ENCODE measurements around the gene COPS7A. TPM values are rescaled to one million over a fixed set of nuclear protein-coding genes. Genes with fewer than 3 reads are reported as not detected.

Gene COPS7A
- total RNA-seq, 1 experiment from 2014 or later, result 39.2 TPM

DNA sequence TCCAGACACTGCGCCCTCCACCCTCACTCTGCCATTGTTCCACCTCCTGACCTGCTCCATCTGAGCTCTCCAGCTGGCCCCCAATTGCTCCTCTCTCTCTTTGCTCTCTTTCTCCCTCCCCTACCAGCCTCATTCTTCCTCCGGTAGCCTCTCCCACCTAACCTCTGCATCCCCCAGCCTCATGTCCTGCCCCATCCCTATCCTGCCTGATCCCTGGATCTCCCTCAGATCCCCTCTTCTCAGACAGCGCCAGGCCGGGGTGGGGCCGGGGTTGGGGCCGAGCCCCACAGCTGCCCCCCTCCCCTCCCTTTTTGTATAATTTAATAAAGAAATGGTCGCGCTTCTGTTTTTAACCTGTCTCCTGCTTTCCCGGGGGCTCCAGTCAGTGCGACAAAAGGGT, 46.8 kb downstream of the COPS7A start:
- no peak overlapping the region for H2AFZ ChIP-seq (ENCODE audit: low read length)
- H3K9me2 ChIP-seq (replicated peaks; ENCODE audit: insufficient read depth, low read length), result no peaks in the 10 kb centered on the region
- peaks cover 26% of the 10 kb centered on the region for H3K4me1 ChIP-seq (ENCODE audit: low read length)
- no peaks in the 10 kb centered on the region for H3K27me3 ChIP-seq (ENCODE audit: low read length)
- no peaks in the 10 kb centered on the region for H3K9me3 ChIP-seq (ENCODE audit: low read length)
- H3K79me2 ChIP-seq (ENCODE audit: low read length), result no peaks in the 10 kb centered on the region
- no peaks in the 10 kb centered on the region for H4K20me1 ChIP-seq (ENCODE audit: insufficient read depth, low read depth, low read length)
- DNase-seq, result no peak
- no peak overlapping the region for H3K9ac ChIP-seq (ENCODE audit: low read length)
- H3K36me3 ChIP-seq (ENCODE audit: insufficient read depth, low read length), result no peaks in the 10 kb centered on the region
- no peak overlapping the region for H3K4me2 ChIP-seq (ENCODE audit: low read depth, low read length, poor library complexity, severe bottlenecking)
- H3K4me3 ChIP-seq (ENCODE audit: low read length), result no peak overlapping the region
- no peak overlapping the region for H3K27ac ChIP-seq (ENCODE audit: low read length)

DNA sequence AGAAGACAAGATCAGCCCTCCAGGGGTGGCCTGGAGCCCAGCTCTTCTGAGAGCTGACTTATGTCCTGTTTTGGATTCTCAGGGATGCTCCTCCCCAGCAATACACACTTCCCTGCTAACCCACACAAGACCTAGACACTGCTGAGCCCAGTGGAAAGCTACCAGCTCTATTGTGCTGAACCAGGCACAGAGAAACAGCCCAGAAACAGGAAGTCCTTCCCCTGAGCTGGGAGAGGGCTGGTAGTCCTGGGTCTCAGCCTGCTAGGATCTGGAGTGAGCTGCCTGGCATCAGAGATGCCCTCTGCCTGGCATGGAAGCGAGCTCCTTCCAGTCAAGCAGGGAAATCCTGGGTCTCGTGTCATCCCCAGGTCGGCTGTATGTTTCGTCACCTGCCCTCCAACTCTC, 47.2 kb downstream of the COPS7A start:
- H3K9ac ChIP-seq (ENCODE audit: low read length), result no peak overlapping the region
- no peaks in the 10 kb centered on the region for H3K9me3 ChIP-seq (ENCODE audit: low read length)
- no peak overlapping the region for H2AFZ ChIP-seq (ENCODE audit: low read length)
- H3K4me1 ChIP-seq (ENCODE audit: low read length), result peaks cover 21% of the 10 kb centered on the region
- H3K4me2 ChIP-seq (ENCODE audit: low read depth, low read length, poor library complexity, severe bottlenecking), result no peak overlapping the region
- no peaks in the 10 kb centered on the region for H4K20me1 ChIP-seq (ENCODE audit: insufficient read depth, low read depth, low read length)
- no peaks in the 10 kb centered on the region for H3K79me2 ChIP-seq (ENCODE audit: low read length)
- no peaks in the 10 kb centered on the region for H3K36me3 ChIP-seq (ENCODE audit: insufficient read depth, low read length)
- no peaks in the 10 kb centered on the region for H3K27me3 ChIP-seq (ENCODE audit: low read length)
- H3K4me3 ChIP-seq (ENCODE audit: low read length), result no peak overlapping the region
- no peak for DNase-seq
- no peak overlapping the region for H3K27ac ChIP-seq (ENCODE audit: low read length)
- H3K9me2 ChIP-seq (replicated peaks; ENCODE audit: insufficient read depth, low read length), result no peaks in the 10 kb centered on the region

DNA sequence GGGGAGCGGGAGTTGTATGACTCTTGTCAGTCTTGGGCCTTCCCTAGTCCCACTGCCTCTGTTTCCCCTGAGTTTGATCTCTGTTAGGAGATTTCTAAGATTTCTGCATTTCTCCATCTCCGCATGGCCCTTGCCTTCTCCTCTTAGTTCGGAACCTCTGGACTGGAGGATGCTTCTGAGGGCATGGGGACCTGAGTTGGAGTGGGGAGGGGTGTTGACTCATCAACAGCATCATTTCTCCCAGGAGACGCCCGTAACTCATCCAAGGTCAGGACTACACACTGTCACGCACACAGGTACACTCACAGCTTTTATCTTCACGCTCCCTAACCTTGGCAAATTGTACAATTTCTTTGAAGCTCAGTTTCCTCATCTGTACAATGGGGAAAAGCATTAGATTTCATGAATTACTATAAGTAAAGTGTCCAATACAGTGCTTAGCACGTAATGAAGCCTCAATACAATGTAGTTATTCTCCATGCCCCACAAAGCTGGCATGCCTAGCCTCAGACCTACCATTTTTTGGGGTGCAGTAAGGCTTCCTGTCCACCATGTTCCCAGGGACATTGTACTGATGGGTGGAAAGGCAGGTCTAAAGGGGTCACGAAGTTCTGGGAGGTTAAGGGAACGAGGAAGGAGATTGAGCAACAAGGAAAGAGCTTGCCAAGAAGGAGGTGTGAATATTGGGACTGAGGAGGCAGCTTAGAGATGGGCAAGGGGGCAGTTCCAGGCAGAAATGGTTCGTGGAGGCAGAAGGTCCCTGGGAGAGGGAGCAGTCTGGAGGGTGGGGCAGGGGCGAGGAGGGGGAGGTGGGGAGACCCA, 47.9 kb downstream of the COPS7A start:
- Histone ChIP-seq H3K9ac (ENCODE audit: low read length) (0 out of 2 replicates have a peak overlapping the region, but pooled peaks have one; percentile 35), H3K9me3 (ENCODE audit: low read length) (no peaks in the 10 kb centered on the region), H3K36me3 (ENCODE audit: insufficient read depth, low read length) (no peaks in the 10 kb centered on the region), H2AFZ (ENCODE audit: low read length) (no peak overlapping the region), H4K20me1 (ENCODE audit: insufficient read depth, low read depth, low read length) (no peaks in the 10 kb centered on the region), H3K9me2 (replicated peaks; ENCODE audit: insufficient read depth, low read length) (no peaks in the 10 kb centered on the region), H3K4me1 (ENCODE audit: low read length) (peaks cover 20% of the 10 kb centered on the region), H3K4me2 (ENCODE audit: low read depth, low read length, poor library complexity, severe bottlenecking) (no peak overlapping the region), H3K79me2 (ENCODE audit: low read length) (no peaks in the 10 kb centered on the region), H3K4me3 (ENCODE audit: low read length) (no peak overlapping the region), H3K27ac (ENCODE audit: low read length) (no peak overlapping the region), H3K27me3 (ENCODE audit: low read length) (no peaks in the 10 kb centered on the region)
- DNase-seq, result no peak

DNA sequence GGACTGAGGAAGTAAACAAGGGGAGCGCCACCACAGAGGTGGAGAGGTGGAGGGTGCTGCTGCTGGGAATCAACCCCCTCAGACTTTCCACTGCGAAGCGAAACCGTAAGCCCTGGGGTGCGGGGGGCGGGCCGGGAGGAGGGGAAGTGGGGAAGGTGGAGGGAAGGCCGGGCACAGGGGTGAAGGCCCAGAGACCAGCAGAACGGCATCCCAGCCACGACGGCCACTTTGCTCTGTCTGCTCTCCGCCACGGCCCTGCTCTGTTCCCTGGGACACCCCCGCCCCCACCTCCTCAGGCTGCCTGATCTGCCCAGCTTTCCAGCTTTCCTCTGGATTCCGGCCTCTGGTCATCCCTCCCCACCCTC, 48.5 kb downstream of the COPS7A start, which contains the start of gene LAG3:
Gene LAG3, plus strand, starts transcription at position 190 of the 365 bp plus-strand sequence. CDS start 333 bp downstream, outside the sequence.
- H3K27ac ChIP-seq (ENCODE audit: low read length), result no peak within 1 kb of the TSS
- H3K4me3 ChIP-seq (ENCODE audit: low read length), result no peak within 1 kb of the TSS

DNA sequence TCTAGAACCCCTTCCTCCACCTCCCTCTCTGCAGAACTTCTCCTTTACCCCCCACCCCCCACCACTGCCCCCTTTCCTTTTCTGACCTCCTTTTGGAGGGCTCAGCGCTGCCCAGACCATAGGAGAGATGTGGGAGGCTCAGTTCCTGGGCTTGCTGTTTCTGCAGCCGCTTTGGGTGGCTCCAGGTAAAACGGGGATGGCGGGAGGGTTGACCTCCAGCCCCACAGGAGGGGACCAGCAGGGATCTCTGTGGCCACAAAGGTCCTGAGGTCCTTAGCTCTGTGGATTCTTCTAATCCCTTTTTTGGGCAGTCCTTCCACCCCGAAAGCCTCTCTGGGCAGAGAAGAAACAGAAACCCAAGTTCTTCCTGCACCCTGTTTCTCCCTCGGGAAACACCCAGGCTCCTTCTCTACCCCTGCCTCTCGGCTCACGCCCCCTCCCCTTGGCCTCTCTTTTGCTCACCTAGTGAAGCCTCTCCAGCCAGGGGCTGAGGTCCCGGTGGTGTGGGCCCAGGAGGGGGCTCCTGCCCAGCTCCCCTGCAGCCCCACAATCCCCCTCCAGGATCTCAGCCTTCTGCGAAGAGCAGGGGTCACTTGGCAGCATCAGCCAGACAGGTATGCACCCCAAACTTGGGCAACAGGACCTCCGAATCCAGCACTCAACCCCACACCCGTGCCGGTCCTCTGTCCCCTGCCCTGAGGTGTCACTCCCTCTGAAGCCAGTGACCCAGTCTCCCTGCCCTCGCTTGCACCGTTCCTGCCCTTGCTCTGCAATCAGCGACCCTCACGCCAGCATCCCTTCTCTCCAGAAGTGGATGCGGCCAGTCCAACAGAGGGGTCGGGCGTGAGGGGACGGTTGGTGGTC, 49.1 kb downstream of the COPS7A start:
- no peaks in the 10 kb centered on the region for H3K9me3 ChIP-seq (ENCODE audit: low read length)
- H3K9ac ChIP-seq (ENCODE audit: low read length), result peak overlapping the region; percentile 35; the same call in 1 of the 2 replicates
- no peaks in the 10 kb centered on the region for H3K9me2 ChIP-seq (replicated peaks; ENCODE audit: insufficient read depth, low read length)
- H3K27me3 ChIP-seq (ENCODE audit: low read length), result no peaks in the 10 kb centered on the region
- no peak for DNase-seq
- no peaks in the 10 kb centered on the region for H3K36me3 ChIP-seq (ENCODE audit: insufficient read depth, low read length)
- H2AFZ ChIP-seq (ENCODE audit: low read length), result no peak overlapping the region
- no peaks in the 10 kb centered on the region for H3K79me2 ChIP-seq (ENCODE audit: low read length)
- H3K4me3 ChIP-seq (ENCODE audit: low read length), result no peak overlapping the region
- H3K27ac ChIP-seq (ENCODE audit: low read length), result no peak overlapping the region
- peaks cover 14% of the 10 kb centered on the region; the same call in 1 of the 2 replicates for H3K4me1 ChIP-seq (ENCODE audit: low read length)
- H3K4me2 ChIP-seq (ENCODE audit: low read depth, low read length, poor library complexity, severe bottlenecking), result no peak overlapping the region
- no peaks in the 10 kb centered on the region for H4K20me1 ChIP-seq (ENCODE audit: insufficient read depth, low read depth, low read length)

More for the DNA sequence above, 48.5 kb downstream of the COPS7A start, which contains the start of gene LAG3:
- Histone ChIP-seq H3K27me3 (ENCODE audit: low read length) (no peaks in the 10 kb centered on the region), H3K4me1 (ENCODE audit: low read length) (peaks cover 14% of the 10 kb centered on the region), H2AFZ (ENCODE audit: low read length) (no peak within 1 kb of the TSS), H3K9ac (ENCODE audit: low read length) (peak within 1 kb of the TSS; percentile 35; the same call in 1 of the 2 replicates), H3K4me2 (ENCODE audit: low read depth, low read length, poor library complexity, severe bottlenecking) (no peak within 1 kb of the TSS), H3K9me3 (ENCODE audit: low read length) (no peaks in the 10 kb centered on the region), H3K36me3 (ENCODE audit: insufficient read depth, low read length) (no peaks in the 10 kb centered on the region), H3K79me2 (ENCODE audit: low read length) (no peaks in the 10 kb centered on the region), H3K9me2 (replicated peaks; ENCODE audit: insufficient read depth, low read length) (no peaks in the 10 kb centered on the region), H4K20me1 (ENCODE audit: insufficient read depth, low read depth, low read length) (no peaks in the 10 kb centered on the region)
- DNase-seq, result no peak

DNA sequence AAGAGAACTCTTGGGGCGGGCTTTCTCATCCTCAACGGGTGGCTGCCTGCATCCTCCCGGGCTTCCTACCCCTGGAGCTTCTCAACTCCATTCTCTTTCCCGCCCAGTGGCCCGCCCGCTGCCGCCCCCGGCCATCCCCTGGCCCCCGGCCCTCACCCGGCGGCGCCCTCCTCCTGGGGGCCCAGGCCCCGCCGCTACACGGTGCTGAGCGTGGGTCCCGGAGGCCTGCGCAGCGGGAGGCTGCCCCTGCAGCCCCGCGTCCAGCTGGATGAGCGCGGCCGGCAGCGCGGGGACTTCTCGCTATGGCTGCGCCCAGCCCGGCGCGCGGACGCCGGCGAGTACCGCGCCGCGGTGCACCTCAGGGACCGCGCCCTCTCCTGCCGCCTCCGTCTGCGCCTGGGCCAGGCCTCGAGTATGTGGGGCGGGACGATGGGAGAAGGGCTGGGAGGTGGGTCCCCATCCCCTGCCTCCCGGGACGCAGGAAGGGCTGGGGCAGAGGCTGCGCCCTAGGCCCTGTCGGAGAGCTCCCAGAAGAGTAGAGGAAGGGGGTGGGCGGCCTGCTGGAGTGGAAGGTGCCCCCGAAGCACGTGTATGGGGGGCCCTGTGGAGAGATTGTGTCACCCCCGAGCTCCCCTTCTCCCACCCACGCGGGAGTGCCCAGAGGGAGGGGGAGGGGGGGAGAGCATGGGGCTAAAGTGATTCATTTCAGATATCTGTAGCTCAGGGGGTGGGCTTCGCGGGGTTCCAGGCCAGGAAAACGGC, 49.9 kb downstream of the COPS7A start:
- H3K9me3 ChIP-seq (ENCODE audit: low read length), result no peaks in the 10 kb centered on the region
- no peaks in the 10 kb centered on the region for H4K20me1 ChIP-seq (ENCODE audit: insufficient read depth, low read depth, low read length)
- no peak for DNase-seq
- no peak overlapping the region for H3K4me2 ChIP-seq (ENCODE audit: low read depth, low read length, poor library complexity, severe bottlenecking)
- no peaks in the 10 kb centered on the region for H3K27me3 ChIP-seq (ENCODE audit: low read length)
- no peaks in the 10 kb centered on the region for H3K9me2 ChIP-seq (replicated peaks; ENCODE audit: insufficient read depth, low read length)
- no peak overlapping the region for H3K9ac ChIP-seq (ENCODE audit: low read length)
- peaks cover 21% of the 10 kb centered on the region for H3K4me1 ChIP-seq (ENCODE audit: low read length)
- H3K36me3 ChIP-seq (ENCODE audit: insufficient read depth, low read length), result no peaks in the 10 kb centered on the region
- no peak overlapping the region for H3K27ac ChIP-seq (ENCODE audit: low read length)
- no peaks in the 10 kb centered on the region for H3K79me2 ChIP-seq (ENCODE audit: low read length)
- H2AFZ ChIP-seq (ENCODE audit: low read length), result no peak overlapping the region
- H3K4me3 ChIP-seq (ENCODE audit: low read length), result no peak overlapping the region

DNA sequence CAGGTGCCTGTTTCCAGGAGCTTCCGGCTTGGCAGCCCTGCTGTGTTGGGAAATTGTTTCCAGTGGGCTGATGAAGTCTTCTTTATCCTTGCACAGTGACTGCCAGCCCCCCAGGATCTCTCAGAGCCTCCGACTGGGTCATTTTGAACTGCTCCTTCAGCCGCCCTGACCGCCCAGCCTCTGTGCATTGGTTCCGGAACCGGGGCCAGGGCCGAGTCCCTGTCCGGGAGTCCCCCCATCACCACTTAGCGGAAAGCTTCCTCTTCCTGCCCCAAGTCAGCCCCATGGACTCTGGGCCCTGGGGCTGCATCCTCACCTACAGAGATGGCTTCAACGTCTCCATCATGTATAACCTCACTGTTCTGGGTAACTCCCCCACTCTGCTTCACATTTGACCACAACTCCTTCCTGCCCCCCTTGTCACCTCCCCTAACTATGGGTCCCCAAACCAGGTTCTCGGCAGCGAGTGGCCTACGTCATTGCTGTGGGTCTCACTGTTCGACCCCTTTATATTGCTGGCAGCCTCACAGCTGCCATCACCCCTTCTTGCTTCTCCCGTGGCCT, 50.7 kb downstream of the COPS7A start:
- Histone ChIP-seq H2AFZ (ENCODE audit: low read length) (no peak overlapping the region), H3K4me2 (ENCODE audit: low read depth, low read length, poor library complexity, severe bottlenecking) (no peak overlapping the region), H3K27me3 (ENCODE audit: low read length) (no peaks in the 10 kb centered on the region), H4K20me1 (ENCODE audit: insufficient read depth, low read depth, low read length) (no peaks in the 10 kb centered on the region), H3K9me3 (ENCODE audit: low read length) (no peaks in the 10 kb centered on the region), H3K79me2 (ENCODE audit: low read length) (no peaks in the 10 kb centered on the region), H3K4me3 (ENCODE audit: low read length) (no peak overlapping the region), H3K4me1 (ENCODE audit: low read length) (peaks cover 19% of the 10 kb centered on the region), H3K27ac (ENCODE audit: low read length) (no peak overlapping the region), H3K36me3 (ENCODE audit: insufficient read depth, low read length) (no peaks in the 10 kb centered on the region), H3K9me2 (replicated peaks; ENCODE audit: insufficient read depth, low read length) (no peaks in the 10 kb centered on the region), H3K9ac (ENCODE audit: low read length) (no peak overlapping the region)
- DNase-seq, result no peak

All from Karpas-422 (cell line).